ENCODE data around the gene ADGRE3.

DNA sequence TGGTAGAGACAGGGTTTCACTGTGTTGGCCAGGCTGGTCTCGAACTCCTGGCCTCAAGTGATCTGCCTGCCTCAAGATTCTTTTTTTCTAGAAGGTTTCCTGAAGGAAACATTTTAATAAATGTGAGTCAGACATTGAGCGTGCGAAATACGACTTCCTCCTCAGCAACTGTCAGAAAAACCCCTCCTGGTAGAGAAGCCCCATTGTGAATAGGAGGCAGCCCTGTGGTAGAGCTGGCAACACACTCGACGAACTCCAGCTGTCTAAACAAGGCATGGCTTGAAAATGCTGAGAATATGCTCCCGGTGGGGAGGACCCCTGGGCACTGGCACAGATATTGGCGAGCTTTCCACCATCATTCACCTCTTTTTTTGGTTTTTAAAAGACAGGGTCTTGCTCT, 25.0 kb upstream of the ADGRE3 start:
- TF ChIP-seq POLR2A (IDR thresholded peaks at IDR 0.05; ENCODE audit: low read length) = no peak
- no peak for TF ChIP-seq GATA1 (IDR thresholded peaks at IDR 0.05; ENCODE audit: low read depth, low read length)

Data from erythroblast (primary cell).